MM.1S (cell line): ENCODE data around the gene VCPKMT.

Experiments
- DNase-seq: peaks from one replicate; pipeline ENCODE4 v3.0.0-alpha.2; 2015
- H2AFZ ChIP-seq: fragments of 300-600 bp; sonication (generic); 2 replicates; pipeline ENCODE4 v1.6.0; 2016; ENCODE audit warnings: antibody characterized with exemption, low read length
- H3F3A ChIP-seq: fragments of 300-600 bp; sonication (generic); 2 replicates; pipeline ENCODE4 v1.6.1; 2016; ENCODE audit warnings: mild to moderate bottlenecking, antibody characterized with exemption, low read length, moderate library complexity, mixed read lengths; ENCODE audit not compliant: insufficient read depth
- H3K27ac ChIP-seq: fragments of 300-600 bp; sonication (generic); 2 replicates; pipeline ENCODE4 v1.5.1; 2016; ENCODE audit warnings: mild to moderate bottlenecking, low read length
- H3K27me3 ChIP-seq: fragments of 300-600 bp; sonication (generic); replicated peaks from 2 replicates; pipeline ENCODE4 v1.6.0; 2016; ENCODE audit warnings: low read length; ENCODE audit not compliant: insufficient read depth
- H3K36me3 ChIP-seq: fragments of 300-600 bp; sonication (generic); replicated peaks from 2 replicates; pipeline ENCODE4 v1.6.1; 2016; ENCODE audit warnings: mild to moderate bottlenecking, low read length, mixed read lengths; ENCODE audit not compliant: insufficient read depth
- H3K4me1 ChIP-seq: fragments of 300-600 bp; sonication (generic); 2 replicates; pipeline ENCODE4 v1.6.1; 2016; ENCODE audit warnings: low read length, mixed read lengths
- H3K4me2 ChIP-seq: fragments of 300-600 bp; sonication (generic); 2 replicates; pipeline ENCODE4 v1.6.0; 2016; ENCODE audit warnings: low read depth, low read length
- H3K4me3 ChIP-seq: fragments of 300-600 bp; sonication (generic); 2 replicates; pipeline ENCODE4 v1.5.1; 2016; ENCODE audit warnings: low read length, mixed read lengths
- H3K79me2 ChIP-seq: fragments of 300-600 bp; sonication (generic); 2 replicates; pipeline ENCODE4 v1.6.1; 2016; ENCODE audit warnings: mixed run types, low read length, mixed read lengths
- H3K9ac ChIP-seq: fragments of 300-600 bp; sonication (generic); 2 replicates; pipeline ENCODE4 v1.6.1; 2016; ENCODE audit warnings: low read length, mixed read lengths
- H3K9me2 ChIP-seq: fragments of 300-600 bp; sonication (generic); replicated peaks from 2 replicates; pipeline ENCODE4 v1.6.1; 2016; ENCODE audit warnings: mild to moderate bottlenecking, low read length, mixed read lengths; ENCODE audit not compliant: insufficient read depth
- H3K9me3 ChIP-seq: fragments of 300-600 bp; sonication (generic); replicated peaks from 2 replicates; pipeline ENCODE4 v1.6.1; 2016; ENCODE audit warnings: mild to moderate bottlenecking, low read length, mixed read lengths; ENCODE audit not compliant: insufficient read depth
- H4K20me1 ChIP-seq: fragments of 300-600 bp; sonication (generic); 2 replicates; pipeline ENCODE4 v1.6.1; 2016; ENCODE audit warnings: mild to moderate bottlenecking, low read length, moderate library complexity, mixed read lengths; ENCODE audit not compliant: insufficient read depth
- EZH2 ChIP-seq: fragments of 300-600 bp; sonication (generic); optimal IDR thresholded peaks from 2 replicates; pipeline ENCODE3; 2017; ENCODE audit warnings: low read depth, mild to moderate bottlenecking, antibody characterized with exemption, low read length, mixed read lengths
- EZH2phosphoT487 ChIP-seq: fragments of 300-600 bp; sonication (generic); IDR thresholded peaks from 2 replicates; pipeline ENCODE4 v1.6.1; 2018; ENCODE audit warnings: antibody characterized with exemption, low read length
- TF ChIP-seq, protein P1 (sequence below): fragments of 300-600 bp; sonication (generic); IDR thresholded peaks from 2 replicates; pipeline ENCODE4 v1.5.1; 2016; ENCODE audit warnings: antibody characterized with exemption, low read length, mixed read lengths

Gene VCPKMT

DNA sequence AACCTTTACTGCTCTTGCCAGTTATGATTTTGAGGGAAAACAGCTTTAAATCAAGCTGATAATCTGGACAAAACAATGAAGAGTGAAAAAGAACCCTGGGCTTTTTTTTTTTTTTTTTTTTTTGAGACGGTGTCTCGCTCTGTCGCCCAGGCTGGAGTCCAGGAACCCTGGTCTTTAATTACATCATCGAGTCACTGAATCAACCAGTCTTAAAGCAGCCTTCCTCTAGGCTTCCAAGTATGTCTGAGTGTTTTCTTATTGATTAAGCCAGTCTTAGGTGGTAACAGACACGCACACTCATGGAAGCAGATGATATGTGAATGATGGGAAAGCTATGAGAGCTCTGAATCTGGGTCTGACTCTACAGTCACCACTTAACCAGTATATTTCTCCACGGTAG, 5.9 kb upstream of the VCPKMT start:
- no peaks in the 10 kb centered on the region for H3K9me3 ChIP-seq
- H3K79me2 ChIP-seq = no peaks in the 10 kb centered on the region
- no peak overlapping the region for H3K27ac ChIP-seq
- DNase-seq = no peak
- H2AFZ ChIP-seq = no peak overlapping the region
- TF ChIP-seq EZH2phosphoT487 (no peak), EZH2 (no peak)
- TF ChIP-seq, protein P1, sequence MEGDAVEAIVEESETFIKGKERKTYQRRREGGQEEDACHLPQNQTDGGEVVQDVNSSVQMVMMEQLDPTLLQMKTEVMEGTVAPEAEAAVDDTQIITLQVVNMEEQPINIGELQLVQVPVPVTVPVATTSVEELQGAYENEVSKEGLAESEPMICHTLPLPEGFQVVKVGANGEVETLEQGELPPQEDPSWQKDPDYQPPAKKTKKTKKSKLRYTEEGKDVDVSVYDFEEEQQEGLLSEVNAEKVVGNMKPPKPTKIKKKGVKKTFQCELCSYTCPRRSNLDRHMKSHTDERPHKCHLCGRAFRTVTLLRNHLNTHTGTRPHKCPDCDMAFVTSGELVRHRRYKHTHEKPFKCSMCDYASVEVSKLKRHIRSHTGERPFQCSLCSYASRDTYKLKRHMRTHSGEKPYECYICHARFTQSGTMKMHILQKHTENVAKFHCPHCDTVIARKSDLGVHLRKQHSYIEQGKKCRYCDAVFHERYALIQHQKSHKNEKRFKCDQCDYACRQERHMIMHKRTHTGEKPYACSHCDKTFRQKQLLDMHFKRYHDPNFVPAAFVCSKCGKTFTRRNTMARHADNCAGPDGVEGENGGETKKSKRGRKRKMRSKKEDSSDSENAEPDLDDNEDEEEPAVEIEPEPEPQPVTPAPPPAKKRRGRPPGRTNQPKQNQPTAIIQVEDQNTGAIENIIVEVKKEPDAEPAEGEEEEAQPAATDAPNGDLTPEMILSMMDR = no peak
- no peaks in the 10 kb centered on the region for H4K20me1 ChIP-seq
- no peaks in the 10 kb centered on the region for H3K4me1 ChIP-seq
- no peaks in the 10 kb centered on the region for H3K27me3 ChIP-seq
- H3K9me2 ChIP-seq = no peaks in the 10 kb centered on the region
- H3K4me2 ChIP-seq = no peak overlapping the region
- H3K4me3 ChIP-seq = no peak overlapping the region
- H3K36me3 ChIP-seq = no peaks in the 10 kb centered on the region
- no peaks in the 10 kb centered on the region for H3F3A ChIP-seq
- no peak overlapping the region for H3K9ac ChIP-seq

DNA sequence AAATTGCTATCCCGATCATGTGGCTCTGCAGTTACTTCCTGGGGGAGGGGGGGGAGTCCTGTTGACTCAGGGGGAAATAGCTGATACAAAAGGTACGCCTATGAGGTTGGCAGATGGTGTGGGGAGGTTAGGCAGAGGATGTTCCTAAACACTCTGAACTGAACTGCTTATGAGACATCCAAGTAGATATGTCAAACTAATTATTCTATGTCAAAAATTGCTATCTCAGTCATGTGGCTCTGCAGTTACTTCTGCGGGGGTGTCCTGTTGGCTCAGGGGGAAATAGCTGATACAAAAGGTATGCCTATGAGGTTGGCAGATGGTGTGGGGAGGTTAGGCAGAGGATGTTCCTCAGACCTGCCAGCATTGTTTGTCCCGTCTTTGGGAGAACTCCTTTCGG, 5.1 kb upstream of the VCPKMT start:
- Histone ChIP-seq H3K27ac (no peak overlapping the region), H3K4me3 (no peak overlapping the region), H3K79me2 (no peaks in the 10 kb centered on the region), H3K4me1 (no peaks in the 10 kb centered on the region), H3F3A (no peaks in the 10 kb centered on the region), H3K9me3 (no peaks in the 10 kb centered on the region), H4K20me1 (no peaks in the 10 kb centered on the region), H3K4me2 (no peak overlapping the region), H3K9me2 (no peaks in the 10 kb centered on the region), H2AFZ (no peak overlapping the region), H3K27me3 (no peaks in the 10 kb centered on the region), H3K9ac (no peak overlapping the region), H3K36me3 (no peaks in the 10 kb centered on the region)
- no peak for DNase-seq
- TF ChIP-seq, protein P1 = no peak
- TF ChIP-seq EZH2 (no peak), EZH2phosphoT487 (no peak)

DNA sequence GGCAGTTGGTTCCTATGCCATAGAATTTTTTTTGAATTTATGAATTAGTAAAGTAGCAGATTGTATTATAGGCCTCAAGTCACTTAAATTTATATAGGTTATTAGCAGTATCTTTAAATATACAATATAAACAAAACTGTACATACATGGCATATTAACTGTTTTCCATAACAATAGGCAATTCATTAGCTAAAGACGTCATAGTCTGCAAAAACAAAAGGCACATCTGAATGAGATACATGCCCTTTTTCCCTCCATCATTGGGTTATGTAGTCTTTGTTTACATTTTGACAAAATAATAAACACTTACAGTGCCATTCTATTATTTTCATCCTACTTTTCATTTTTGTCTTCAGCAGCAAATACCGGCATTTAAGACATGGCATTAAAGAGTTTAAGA, 1.1 kb upstream of the VCPKMT start:
- Histone ChIP-seq H3K4me3 (no peak overlapping the region), H3K4me1 (0 out of 2 replicates have a peak, but pooled peaks cover 4% of the 10 kb centered on the region), H3K9ac (no peak overlapping the region), H3K27ac (no peak overlapping the region), H3K79me2 (peaks cover 29% of the 10 kb centered on the region), H3K9me3 (no peaks in the 10 kb centered on the region), H3K27me3 (no peaks in the 10 kb centered on the region), H3F3A (peaks cover 7% of the 10 kb centered on the region), H4K20me1 (no peaks in the 10 kb centered on the region), H3K36me3 (no peaks in the 10 kb centered on the region), H3K4me2 (no peak overlapping the region), H3K9me2 (no peaks in the 10 kb centered on the region), H2AFZ (no peak overlapping the region)
- no peak for DNase-seq
- TF ChIP-seq, protein P1 = no peak
- TF ChIP-seq EZH2phosphoT487 = no peak
